ENCODE data around the gene PANK1.
A peak's percentile ranks its signal among the peaks of the same experiment; 100 is the strongest.
"Not testable (repeated sequence)": the region's sequence is repeated elsewhere in the genome, so short reads cannot be mapped to it uniquely, and the experiment has no call there.

The PANK1 gene

DNA sequence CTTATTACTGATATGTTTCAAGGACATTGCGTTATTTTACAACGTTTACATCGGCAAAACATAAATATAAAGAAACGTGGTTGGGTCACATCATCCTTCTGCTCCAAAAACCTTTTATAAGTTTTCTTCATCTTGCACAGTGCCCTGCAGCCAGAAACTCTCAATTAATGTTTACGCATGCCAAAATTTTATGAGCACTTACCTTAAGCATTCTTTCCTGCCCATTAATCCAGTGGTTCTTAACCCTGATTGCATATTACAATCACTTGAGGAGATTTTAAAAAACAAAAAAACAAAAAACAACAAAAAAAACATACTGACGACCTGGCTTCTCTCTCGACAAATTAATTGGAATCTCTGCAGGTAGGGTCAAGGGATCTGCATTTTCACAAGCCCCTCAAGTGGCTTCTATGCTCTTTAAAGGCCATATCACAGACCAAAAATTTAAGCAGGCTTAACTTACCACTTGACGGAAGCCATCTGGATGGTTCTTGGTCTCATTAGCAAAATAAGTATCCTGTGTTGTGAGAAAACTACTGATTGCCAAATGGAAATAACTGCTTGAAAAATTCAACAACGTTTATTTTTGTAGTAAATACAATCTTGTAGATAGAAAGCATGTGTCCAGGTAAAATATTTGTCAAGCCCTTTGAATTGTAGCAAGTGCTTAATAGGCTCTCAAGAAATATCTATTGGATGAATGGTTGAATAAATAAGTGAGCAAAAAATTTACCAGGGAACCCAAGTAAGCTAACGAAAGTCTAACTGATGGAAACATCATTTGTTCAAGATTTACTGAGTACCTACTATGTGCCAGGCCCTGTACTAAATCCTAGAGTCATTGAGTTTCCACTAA lies 78.7 kb downstream of the PANK1 start:
- DNase-seq: no peak

DNA sequence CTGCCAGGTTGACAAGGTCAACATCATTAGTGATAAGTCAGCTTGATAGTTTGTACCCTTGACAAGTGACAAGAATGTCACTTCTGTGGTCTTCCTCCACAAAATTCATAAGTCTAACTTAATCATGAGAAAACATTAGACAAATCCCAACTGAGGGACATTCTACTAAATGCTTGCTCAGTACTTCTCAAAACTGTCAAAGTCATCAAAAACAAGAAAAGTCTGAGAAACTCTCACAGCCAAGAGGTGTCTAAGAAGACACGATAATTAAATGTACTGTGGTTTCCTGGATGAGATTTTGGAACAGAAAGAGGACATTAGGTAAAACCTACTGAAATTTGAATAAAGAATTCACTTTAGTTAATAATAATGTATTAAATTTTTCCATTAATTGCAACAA lies 79.9 kb downstream of the PANK1 start:
- no peak for DNase-seq

DNA sequence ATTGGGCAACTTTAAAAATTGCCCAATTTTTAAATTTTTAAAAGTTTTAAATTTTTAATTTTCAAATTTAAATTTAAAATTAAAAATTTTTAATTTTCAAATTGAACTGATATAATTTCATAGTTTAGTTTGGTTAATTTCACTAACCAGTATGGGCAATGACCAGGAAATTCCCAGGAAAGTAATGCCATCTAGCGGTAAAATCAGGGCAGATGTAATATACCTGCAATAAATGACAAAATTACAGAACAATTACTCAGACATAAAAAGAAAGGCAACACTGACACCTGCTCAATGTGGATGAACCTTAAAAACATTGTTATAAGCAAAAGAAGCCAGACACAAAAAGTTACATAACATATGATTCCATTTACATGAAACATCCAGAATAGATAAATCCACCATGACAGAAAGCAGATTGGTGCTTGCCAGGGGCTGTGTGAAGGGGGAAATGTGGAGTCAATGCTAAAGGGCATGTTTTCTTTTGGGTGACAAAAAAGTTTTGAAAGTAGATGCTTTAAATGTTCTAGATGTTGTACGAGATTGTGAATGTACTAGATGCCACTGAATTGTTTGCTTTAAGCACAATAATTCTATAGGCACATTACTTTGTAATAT lies 81.1 kb downstream of the PANK1 start:
- no peak for DNase-seq

DNA sequence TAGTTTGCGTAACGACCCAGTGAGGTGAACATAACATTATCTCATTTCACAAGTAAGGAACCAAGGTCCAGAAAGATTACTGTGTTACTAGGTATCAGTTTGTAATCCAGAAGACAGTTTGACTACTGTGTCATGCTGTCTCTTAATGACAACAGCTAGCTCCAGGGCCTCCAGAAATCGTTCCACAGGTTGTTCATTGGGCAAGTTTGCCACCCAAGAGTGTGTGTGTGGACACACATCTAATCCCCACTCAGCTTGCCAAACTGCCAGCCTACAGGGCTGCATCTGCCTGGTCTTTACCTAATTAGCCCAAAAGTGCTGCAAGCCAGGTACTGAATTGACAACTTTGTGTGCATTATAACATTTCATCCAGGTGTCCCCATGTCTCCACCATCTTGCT lies 81.7 kb downstream of the PANK1 start:
- DNase-seq: no peak

DNA sequence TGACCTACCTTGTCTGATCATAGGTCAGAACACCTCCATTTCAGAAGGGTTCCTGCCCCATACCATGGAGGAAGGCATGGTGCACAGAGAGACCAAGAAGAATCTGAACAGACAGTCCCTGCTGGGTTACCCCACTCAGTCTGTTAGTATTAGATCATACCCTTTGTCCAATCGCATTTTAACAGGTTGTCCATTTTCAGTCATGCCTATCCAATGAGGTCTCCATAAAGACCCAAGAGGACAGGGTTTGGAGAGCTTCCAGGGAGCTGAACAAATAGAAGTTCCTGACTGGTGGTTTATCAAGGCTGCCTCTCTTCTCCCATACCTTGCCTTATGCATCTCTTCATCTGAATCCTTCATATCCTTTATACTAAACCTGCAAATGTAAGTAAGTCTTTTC lies 88.4 kb downstream of the PANK1 start:
- no peak for DNase-seq

DNA sequence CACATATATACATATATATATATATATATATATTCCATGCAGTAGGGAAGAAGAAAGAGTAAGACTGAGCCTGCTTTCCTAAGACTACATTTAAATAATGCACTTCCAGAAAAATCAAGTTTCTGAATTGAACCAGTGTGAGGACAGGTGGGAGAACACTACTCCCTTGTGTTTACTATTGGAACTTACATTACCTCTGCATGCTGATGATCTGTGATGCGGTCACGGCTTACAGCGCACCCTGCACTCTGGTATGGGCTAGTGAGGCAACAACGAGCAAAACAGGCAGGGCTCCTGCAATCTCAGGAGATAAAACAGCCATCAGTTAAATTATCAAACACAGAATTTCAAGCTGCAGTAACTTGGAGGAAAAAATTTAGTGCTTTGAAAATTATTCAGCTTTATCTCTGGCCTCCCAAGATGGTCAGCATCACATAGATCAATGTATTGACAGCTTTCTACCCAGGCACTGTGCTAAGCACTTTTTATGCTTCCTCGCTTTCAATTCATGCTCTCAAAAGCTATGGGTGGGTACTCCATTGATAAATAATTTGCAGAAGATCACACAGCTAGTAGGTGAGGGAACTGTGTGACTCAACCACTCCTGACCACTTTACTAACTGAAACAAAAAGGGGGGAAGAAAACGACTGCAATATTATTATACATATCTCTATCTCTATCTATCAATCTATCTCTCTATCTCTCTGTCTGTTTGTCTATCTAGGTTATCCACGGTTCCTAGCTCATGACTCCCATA lies 89.2 kb downstream of the PANK1 start:
- DNase-seq: no peak

DNA sequence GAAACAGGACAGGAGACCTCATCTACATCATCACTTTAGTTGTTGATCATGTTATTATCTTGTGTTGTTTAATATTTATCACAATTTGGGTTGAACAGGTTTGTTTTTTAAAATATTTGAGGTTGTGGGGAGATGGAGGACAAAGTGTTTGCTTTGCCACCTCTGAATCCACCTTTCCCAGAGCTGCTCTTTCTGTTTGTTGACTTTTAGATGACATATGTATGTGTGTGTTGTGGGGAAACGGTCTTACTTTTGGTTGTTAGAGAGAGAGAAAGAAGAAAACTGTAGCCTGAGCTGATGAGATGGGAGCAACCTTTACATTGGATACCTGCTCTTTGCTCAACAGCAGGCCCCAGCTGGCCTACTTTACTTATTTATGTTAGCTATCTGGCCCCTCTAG lies 90.6 kb downstream of the PANK1 start:
- no peak for DNase-seq

DNA sequence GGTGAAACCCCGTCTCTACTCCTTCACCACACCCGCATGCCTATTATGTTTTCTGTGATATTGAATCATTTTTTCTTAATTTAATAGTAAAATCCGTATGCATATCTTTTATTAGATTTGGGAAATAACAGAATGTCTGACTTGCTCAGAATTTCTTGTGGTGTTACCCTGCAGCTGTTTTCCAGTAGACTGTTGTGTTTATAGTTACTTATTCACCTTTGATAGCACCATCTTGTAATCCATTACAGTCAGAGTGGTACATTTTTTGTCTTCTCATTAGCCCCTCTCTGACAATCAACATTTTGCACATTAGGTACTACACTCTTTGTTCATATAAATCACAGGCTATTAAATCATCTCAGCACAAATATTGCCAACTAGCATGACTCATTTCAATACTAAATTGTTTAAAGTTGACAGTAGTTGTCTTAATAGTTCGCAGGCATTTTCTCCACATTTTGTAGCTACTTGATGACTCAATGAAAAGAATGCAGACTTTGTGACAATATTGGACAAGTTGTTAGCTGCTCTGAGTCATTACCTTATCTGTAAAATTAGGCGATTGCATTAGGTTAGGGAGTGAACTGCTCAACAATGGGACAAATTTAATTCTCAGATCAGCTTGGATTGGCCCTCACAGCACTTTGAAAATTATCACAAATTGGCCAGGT lies 91.8 kb downstream of the PANK1 start:
- no peak for DNase-seq

DNA sequence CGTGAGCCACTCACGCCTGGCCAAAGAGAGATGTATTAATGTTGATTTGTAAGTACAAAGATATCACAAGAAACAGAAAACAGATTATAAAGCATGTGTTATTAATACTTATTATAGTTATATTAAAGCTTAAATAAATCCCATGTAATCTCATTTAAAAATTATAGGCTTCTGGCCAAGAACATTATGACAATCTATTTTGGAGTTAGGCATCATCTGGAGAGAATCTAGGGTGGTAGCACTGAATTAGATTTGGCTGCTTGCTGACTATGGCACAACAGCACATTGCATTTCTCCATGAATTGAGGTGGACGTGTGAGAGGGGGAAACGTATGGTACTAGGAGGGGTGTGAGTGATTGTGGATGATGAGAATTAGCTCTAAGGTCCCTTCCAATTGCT lies 92.8 kb downstream of the PANK1 start:
- no peak for DNase-seq

DNA sequence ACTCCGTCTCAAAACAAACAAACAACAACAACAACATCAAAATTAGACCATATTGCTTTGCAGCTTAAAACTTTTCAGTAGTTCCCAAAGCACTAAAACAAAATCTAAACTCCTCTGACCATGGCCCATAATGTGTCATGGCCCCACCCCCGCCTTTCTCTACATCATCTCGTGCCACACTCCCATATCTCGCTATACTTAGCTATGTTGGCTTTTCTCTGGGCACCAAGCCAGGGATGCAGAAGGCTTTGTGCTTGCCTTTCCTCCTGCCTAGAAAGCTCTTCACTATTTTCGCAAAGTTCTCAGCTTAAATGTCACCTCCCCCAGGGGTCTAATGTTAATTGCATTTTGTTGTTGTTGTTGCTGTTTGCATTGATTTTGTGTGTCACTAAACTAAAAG lies 94.5 kb downstream of the PANK1 start:
- peak; percentile 29 for DNase-seq

DNA sequence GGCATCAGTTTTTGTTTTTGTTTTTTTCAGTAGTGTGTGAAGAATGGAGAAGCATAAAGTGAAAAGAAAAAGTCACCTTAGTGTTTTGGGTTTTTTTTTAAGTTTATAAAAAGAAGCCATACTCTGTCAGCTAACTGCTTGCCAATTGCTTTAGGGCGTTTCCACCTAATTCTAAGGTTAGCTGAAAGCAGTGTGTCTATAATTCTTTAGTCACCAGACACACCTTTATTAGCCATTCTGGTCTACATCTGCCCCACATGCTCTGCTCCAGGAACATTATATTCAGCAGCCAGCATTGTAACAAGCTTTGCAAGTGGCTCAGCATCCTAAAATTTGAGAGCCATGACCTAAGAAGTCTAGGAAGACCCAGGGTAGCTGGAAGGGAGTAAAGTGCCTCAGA lies 95.5 kb downstream of the PANK1 start:
- DNase-seq: no peak

DNA sequence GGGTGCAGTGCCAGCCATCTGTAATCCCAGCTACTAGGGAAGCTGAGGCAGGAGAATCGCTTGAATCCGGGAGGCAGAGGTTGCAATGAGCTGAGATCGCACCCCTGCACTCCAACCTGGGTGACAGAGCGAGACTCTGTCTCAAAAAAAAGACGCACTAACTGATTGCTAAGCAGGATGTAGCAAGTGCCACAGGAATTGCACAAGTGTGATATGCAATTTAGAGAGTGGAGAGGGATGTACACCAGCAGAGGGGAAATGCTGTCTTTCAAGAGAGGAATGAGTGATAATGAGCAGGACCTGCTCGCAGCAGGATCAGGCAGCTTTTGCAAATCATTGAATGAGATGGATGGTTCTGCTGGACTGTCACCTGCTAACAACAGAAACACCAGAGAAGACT lies 96.4 kb downstream of the PANK1 start:
- DNase-seq: no peak

DNA sequence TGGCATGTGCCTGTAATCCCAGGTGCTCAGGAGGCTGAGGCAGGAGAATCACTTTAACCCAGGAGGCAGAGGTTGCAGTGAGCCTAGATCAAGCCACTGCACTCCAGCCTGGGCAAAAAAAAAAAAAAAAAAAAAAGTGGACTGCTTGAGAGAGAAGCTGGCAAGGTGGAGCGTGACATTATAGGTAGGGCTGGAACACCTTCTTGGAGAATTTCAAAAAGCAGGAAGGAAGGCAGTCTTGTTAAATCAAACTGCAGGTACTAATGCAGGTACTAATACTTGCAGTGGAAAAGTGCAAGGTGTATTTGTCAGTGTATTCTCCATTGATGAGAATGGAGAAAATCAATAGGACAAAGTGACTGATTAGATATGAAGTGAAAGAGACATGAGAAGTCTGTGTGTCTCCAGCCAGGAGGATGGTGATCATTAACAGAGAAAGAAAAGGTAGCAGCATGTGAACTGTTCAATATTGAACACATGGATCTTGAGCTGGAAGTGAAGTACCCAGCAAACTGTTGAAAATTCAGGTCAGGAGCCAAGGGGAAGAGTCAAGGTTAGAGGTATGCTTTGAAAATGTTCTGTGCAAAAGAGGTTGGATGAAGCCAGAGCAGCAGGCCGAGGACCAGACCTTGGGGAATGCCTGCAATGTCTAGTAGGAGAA lies 97.1 kb downstream of the PANK1 start:
- no peak for DNase-seq

DNA sequence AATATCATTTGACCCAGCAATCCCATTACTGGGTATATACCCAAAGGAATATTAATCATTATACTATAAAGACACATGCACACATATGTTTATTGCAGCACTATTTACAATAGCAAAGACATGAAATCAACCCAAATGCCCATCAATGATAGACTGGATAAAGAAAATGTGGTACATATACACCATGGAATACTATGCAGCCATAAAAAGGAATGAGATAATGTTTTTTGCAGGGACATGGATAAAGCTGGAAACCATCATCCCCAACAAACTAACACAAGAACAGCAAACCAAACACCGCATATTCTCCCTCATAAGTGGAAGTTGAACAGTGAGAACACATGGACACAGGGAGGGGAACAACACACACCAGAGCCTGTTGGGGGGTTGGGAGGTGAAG lies 98.4 kb downstream of the PANK1 start:
- DNase-seq: not testable (repeated sequence)

DNA sequence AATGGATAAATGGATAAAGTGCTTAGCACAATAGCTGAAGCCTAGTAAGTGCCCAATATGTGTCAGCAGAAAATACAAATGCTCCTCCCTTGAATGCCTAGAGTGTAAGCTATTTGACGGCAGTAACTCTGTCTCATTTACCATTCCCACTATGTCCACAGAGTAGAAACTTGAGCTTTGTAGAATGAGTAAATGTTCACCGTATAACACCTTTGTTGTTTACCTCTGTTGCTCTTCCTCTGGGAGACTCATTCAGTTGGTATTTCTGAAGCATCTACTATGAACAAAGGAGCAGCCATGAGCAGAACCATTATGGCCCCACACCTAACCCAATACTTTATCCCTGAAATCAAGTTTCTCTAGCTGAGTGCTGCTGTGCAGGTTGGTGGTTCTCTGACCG lies 101.2 kb downstream of the PANK1 start:
- no peak for DNase-seq

DNA sequence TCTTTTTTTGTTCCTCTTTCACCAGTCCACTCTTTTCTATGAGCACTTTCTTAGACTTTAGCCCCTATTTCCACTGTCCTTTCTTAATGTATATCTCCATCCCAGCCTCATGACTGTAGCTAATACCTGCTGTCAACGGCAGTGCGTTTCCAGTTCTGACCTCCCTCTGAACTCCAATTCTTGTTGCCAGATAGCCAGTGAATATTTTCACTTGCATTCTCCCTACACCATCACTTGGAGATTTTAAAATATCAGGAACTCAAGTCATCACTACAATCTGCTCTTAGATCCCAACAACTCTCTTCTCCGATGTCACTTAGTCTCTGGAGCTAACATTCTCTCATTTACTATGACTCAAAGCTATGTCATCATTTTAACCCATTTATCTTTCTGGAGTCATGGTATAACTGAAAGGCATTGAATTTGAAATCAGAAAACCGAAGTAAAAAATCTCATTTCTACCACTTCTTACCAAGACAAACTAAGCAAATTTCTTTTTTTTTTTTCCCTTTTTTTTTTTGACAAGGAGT lies 104.6 kb downstream of the PANK1 start:
- DNase-seq: no peak

DNA sequence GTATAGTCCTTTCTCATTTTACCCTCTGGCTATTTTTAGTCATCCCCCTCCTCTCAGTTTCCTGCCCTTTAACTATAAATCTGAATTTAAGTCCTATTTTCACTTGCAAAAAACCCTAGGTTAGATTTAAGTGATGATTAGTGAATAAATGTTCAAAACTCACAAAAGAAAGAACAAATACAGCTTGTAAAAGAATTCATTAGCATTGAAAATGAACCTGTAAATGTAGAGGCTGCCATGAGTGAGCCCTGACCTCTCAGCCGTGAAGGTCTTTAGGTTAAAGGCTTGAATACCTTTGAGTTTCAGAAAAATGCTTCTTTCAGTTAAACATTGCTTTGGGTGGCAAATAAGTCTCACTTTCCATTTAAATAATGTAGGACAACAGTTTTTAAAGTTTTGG lies 107.7 kb downstream of the PANK1 start:
- no peak for DNase-seq

DNA sequence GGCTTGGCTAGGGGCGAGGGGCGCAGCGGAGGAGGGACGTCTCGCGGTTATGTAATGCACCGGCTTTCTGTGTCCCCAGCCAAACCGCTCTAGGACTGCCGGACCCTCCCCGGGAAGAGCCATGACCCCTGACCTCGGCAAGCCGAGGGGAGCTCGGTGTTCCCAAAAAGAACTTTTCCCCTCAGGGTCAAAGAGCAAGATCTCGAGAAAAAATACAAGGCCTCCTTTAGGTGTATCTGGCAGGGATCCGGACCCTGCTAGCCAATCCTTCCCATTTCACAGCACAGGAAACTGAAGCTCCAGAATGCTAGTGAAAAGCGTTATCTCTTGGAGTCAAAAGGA lies 109.1 kb downstream of the PANK1 start:
- DNase-seq: no peak

DNA sequence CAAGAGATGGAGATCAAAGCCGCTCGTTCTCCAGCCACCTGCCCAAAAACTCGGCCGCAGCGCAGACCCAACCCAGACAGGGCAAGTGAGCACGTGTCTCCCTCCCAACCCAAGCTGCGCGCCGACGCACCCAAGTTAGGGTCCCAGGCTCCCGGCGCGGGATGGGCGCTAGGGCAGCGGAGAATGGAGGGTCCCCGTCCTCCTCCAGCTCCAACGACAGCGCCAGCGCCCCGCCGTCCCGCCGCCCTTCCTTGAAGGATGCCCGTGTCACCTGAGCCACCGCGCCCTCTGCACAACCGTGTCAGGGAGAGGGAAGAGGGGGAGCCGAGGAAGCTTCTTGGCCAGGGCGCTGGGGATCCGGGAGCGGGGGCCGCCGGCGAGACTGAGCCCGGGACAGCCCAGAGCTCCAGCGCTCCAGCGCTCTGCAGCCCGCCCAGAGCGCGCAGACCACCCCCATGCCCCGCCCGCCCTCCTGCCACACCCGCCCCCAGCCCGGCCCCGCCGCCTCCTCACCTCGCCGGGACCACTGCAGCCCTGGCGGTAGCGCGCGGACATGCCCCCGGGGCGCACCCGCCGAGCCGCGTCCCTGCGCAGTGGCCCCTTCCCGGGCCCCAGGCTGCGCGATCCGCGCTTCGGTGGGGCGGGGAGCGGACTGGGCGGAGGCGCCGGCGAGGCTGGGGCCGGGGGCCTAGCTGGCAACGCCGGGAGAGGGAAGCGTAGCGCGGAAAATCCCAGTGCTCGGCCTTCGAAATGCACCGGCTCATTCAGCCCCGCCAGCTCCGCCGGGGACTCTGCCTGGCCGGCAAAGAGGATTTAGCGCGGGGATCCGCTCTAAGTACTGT lies 109.7 kb downstream of the PANK1 start, which contains the start of gene SLC16A12:
SLC16A12 (minus strand) TSS at position 424 of the 842 bp plus-strand sequence. CDS start 73,016 bp downstream, outside the sequence.
- no peak for DNase-seq

DNA sequence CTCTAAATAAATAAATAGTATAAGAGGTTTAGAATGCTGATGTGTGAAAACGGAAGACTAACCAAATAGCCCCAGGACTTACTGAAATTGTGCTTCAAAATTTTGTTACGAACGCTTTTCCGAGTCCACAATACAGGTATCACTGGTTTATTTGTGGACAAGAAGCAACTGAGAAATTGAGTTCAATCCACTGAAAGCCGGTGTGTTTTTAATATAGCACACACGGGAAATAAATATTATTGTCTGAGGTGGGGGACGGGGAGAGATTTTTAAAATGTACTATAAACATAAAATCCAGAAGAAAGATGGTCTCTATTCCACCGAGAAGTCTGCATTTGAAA lies 110.2 kb downstream of the PANK1 start:
- no peak for DNase-seq

All from SHP77 treated with DMSO at 0.1 percent for 48 hours (cell line).